Measurements from ENCODE around the gene SBK3.

DNA sequence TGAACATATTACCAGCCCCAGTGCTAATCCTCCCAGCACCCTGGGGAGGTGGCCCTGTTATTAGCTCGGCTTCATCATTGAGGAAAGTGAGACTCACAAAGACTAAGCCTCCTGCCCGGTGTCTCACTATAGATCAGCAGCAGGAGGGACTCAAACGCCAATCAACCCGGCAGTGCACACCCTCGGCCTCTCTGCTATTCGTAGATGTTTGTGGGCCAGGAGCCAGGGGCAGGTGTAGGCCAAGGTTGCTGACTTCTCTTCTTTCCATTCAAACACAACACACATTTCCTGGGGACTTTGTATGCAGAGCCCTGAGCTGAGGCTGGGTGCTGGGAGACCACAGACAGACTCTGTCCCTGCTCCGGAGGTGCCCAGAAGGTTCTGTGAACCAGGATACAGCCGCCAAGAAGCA lies 9.4 kb upstream of the SBK3 start:
- TF ChIP-seq CTCF (IDR thresholded peaks at IDR 0.05) (no peak), POLR2A (IDR thresholded peaks at IDR 0.05) (no peak), POLR2AphosphoS5 (IDR thresholded peaks at IDR 0.05) (no peak), EP300 (IDR thresholded peaks at IDR 0.05) (no peak)

All from upper lobe of left lung (tissue), 4 donors.